LNCAP (cell line): Measurements from ENCODE around the gene PPDPF.

Experiments used
- TF ChIP-seq, protein P1 (sequence below): fragments of 450-650 bp; IDR thresholded peaks from 2 replicates; pipeline ENCODE4 v1.5.1; 2017; ENCODE audit warnings: mild to moderate bottlenecking

Gene PPDPF

DNA sequence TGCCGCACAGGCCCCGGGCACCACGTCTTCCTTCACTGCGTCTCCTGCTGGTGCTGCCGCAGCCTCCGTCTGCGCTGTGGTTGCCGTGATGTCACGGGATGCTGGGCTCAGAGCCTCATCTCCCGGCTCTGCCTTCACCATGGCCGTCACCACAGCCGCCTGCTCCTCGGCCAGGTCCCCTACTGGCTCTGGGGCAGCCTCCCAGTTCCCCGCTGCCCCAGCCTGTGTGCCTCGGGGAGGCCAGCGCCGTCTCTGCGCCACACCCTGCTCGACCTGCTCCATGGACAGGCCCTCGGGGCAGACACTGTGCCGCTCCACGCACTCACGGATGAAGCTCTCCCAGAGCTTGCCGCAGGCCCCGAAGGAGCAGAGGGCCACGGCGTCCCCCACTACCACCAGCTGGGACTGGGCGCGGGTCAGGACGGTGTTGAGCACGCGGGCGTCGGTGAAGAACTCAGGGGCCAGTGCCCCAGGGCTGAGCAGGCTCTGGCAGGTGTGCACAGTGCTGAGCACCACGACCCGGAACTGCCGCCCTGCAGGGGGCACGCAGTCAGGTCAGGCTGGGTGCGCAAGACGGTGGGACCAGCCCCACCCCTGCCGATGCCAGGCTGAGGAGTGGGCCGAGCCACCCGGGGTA is 45.3 kb downstream of the PPDPF start:
- TF ChIP-seq, protein P1, sequence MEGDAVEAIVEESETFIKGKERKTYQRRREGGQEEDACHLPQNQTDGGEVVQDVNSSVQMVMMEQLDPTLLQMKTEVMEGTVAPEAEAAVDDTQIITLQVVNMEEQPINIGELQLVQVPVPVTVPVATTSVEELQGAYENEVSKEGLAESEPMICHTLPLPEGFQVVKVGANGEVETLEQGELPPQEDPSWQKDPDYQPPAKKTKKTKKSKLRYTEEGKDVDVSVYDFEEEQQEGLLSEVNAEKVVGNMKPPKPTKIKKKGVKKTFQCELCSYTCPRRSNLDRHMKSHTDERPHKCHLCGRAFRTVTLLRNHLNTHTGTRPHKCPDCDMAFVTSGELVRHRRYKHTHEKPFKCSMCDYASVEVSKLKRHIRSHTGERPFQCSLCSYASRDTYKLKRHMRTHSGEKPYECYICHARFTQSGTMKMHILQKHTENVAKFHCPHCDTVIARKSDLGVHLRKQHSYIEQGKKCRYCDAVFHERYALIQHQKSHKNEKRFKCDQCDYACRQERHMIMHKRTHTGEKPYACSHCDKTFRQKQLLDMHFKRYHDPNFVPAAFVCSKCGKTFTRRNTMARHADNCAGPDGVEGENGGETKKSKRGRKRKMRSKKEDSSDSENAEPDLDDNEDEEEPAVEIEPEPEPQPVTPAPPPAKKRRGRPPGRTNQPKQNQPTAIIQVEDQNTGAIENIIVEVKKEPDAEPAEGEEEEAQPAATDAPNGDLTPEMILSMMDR = no peak

- TF ChIP-seq, protein P1 = no peak
Observed at GRCh38 chr20:63566395-63567135, 46.0 kb downstream of the PPDPF start.

DNA sequence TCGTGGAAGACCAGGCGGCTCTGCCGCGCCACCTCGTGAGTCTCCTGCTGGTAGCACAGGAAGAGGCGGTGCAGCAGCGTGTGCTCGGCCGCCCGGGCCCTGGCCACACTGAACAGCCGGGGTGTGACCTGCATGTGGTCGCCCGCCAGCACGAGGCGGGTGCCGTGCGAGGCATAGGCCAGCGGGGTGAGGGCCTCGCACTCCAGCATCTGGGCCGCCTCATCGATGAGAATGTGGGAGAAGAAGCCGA is 46.5 kb downstream of the PPDPF start:
- TF ChIP-seq, protein P1 = no peak

- TF ChIP-seq, protein P1 = no peak
Observed at GRCh38 chr20:63567386-63568169, 47.0 kb downstream of the PPDPF start.

GRCh38 chr20:63568170-63568981 is 47.8 kb downstream of the PPDPF start:
- TF ChIP-seq, protein P1 = no peak

- TF ChIP-seq, protein P1 = no peak
Observed at GRCh38 chr20:63568986-63569949, 48.7 kb downstream of the PPDPF start.
